WTC11 (cell line): Measurements from ENCODE around the gene DEDD2. TPM values are rescaled to one million over a fixed set of nuclear protein-coding genes. Genes with fewer than 3 reads are reported as not detected.

Experiments used
- ATAC-seq: fragments of 200-7000 bp; cut with Tn5 transposase; 2 replicates; pipeline ENCODE4 v1.10.0; 2021; ENCODE audit warnings: mild to moderate bottlenecking, moderate library complexity
- CTCF ChIA-PET: fragments of 300-600 bp; sonication (Branson Sonifier 250); formaldehyde crosslinking; loops from one replicate; lab custom pipeline; 2021; ENCODE audit warnings: antibody characterized with exemption; lab: Charles Lee
- POLR2A ChIA-PET: fragments of 350-600 bp; sonication (Branson Sonifier 250); formaldehyde crosslinking; loops from one replicate; lab custom pipeline; 2021; ENCODE audit warnings: antibody characterized with exemption; lab: Charles Lee
- DNase-seq: peaks from one replicate; pipeline ENCODE4 v3.0.0; 2021; ENCODE audit warnings: low spot score
- H3K27ac Mint-ChIP-seq: 2 replicates; pipeline ENCODE4 v1.8.0; 2021; ENCODE audit warnings: mixed read lengths
- H3K27me3 Mint-ChIP-seq: 2 replicates; pipeline ENCODE4 v1.8.0; 2021; ENCODE audit warnings: low read depth, mild to moderate bottlenecking, moderate library complexity, mixed read lengths
- H3K36me3 Mint-ChIP-seq: 2 replicates; pipeline ENCODE4 v1.8.0; 2021; ENCODE audit warnings: mixed read lengths
- H3K4me1 Mint-ChIP-seq: 2 replicates; pipeline ENCODE4 v1.8.0; 2022; ENCODE audit warnings: mixed read lengths
- H3K4me3 Mint-ChIP-seq: 2 replicates; pipeline ENCODE4 v1.8.0; 2021; ENCODE audit warnings: mild to moderate bottlenecking, moderate library complexity, mixed read lengths
- H3K9me3 Mint-ChIP-seq: 2 replicates; pipeline ENCODE4 v1.8.0; 2021; ENCODE audit warnings: mixed read lengths
- CBFB ChIP-seq: sonication (generic); formaldehyde crosslinking; IDR thresholded peaks from 2 replicates; pipeline ENCODE4 v1.8.1; 2022; ENCODE audit warnings: mild to moderate bottlenecking, low read depth, missing genetic modification reagents
- CREM ChIP-seq: sonication (generic); formaldehyde crosslinking; IDR thresholded peaks from 2 replicates; pipeline ENCODE4 v1.8.1; 2022; ENCODE audit warnings: mild to moderate bottlenecking, missing genetic modification reagents, moderate library complexity
- E2F5 ChIP-seq: sonication (generic); formaldehyde crosslinking; IDR thresholded peaks from 2 replicates; pipeline ENCODE4 v1.8.1; 2022; ENCODE audit warnings: mild to moderate bottlenecking, moderate library complexity, missing genetic modification reagents
- ETV6 ChIP-seq: sonication (generic); formaldehyde crosslinking; IDR thresholded peaks from 2 replicates; pipeline ENCODE4 v1.8.1; 2022; ENCODE audit warnings: mild to moderate bottlenecking, missing genetic modification reagents
- GABPB1 ChIP-seq: sonication (generic); formaldehyde crosslinking; IDR thresholded peaks from 2 replicates; pipeline ENCODE4 v1.8.1; 2023; ENCODE audit warnings: mild to moderate bottlenecking, missing genetic modification reagents
- JUN ChIP-seq: sonication (generic); formaldehyde crosslinking; IDR thresholded peaks from 2 replicates; pipeline ENCODE4 v1.8.0; 2023; ENCODE audit warnings: mild to moderate bottlenecking, missing genetic modification reagents
- KAT7 ChIP-seq: sonication (generic); formaldehyde crosslinking; IDR thresholded peaks from 2 replicates; pipeline ENCODE4 v1.8.1; 2023; ENCODE audit warnings: missing genetic modification reagents, mild to moderate bottlenecking, borderline replicate concordance
- PRRX2 ChIP-seq: fragments of 250-450 bp; sonication (Bioruptor Pico); IDR thresholded peaks from 2 replicates; pipeline ENCODE4 v1.8.0; 2021; ENCODE audit warnings: mild to moderate bottlenecking
- SOX15 ChIP-seq: fragments of 250-450 bp; sonication (Bioruptor Pico); IDR thresholded peaks from 2 replicates; pipeline ENCODE4 v1.9.0; 2021; ENCODE audit warnings: mild to moderate bottlenecking
- TCF7 ChIP-seq: sonication (generic); formaldehyde crosslinking; IDR thresholded peaks from 2 replicates; pipeline ENCODE4 v1.8.0; 2022; ENCODE audit warnings: mild to moderate bottlenecking, low read depth, missing genetic modification reagents, moderate library complexity
- TEAD4 ChIP-seq: sonication (generic); formaldehyde crosslinking; IDR thresholded peaks from 2 replicates; pipeline ENCODE4 v1.8.0; 2022; ENCODE audit warnings: mild to moderate bottlenecking, missing genetic modification reagents
- TP53 ChIP-seq: sonication (generic); formaldehyde crosslinking; IDR thresholded peaks from 2 replicates; pipeline ENCODE4 v1.8.1; 2023; ENCODE audit warnings: mild to moderate bottlenecking, missing genetic modification reagents
- ZNF121 ChIP-seq: sonication (generic); formaldehyde crosslinking; IDR thresholded peaks from 2 replicates; pipeline ENCODE4 v1.8.0; 2023; ENCODE audit warnings: missing genetic modification reagents
- ZNF416 ChIP-seq: fragments of 250-450 bp; sonication (Bioruptor Pico); IDR thresholded peaks from 2 replicates; pipeline ENCODE4 v1.9.0; 2021; ENCODE audit warnings: mild to moderate bottlenecking, inconsistent platforms
- ZNF423 ChIP-seq: fragments of 250-450 bp; sonication (Bioruptor Pico); IDR thresholded peaks from 2 replicates; pipeline ENCODE4 v2.1.2; 2022; ENCODE audit warnings: mild to moderate bottlenecking, moderate library complexity
- ZNF532 ChIP-seq: fragments of 250-450 bp; sonication (Bioruptor Pico); IDR thresholded peaks from 2 replicates; pipeline ENCODE4 v1.9.0; 2021; ENCODE audit warnings: mild to moderate bottlenecking, borderline replicate concordance
- ZNF671 ChIP-seq: fragments of 250-450 bp; sonication (Bioruptor Pico); IDR thresholded peaks from 2 replicates; pipeline ENCODE4 v1.8.0; 2021; ENCODE audit warnings: mild to moderate bottlenecking
- total RNA-seq: library from RNA; stranded (reverse); gene quantifications from 3 replicates; pipeline ENCODE4 v1.2.3, GENCODE V29; 2021
- TF ChIP-seq, protein P1 (sequence below): sonication (generic); formaldehyde crosslinking; IDR thresholded peaks from 2 replicates; pipeline ENCODE4 v1.8.0; 2023; ENCODE audit warnings: missing genetic modification reagents
- TF ChIP-seq, protein P2 (sequence below): sonication (generic); formaldehyde crosslinking; IDR thresholded peaks from 2 replicates; pipeline ENCODE4 v1.8.0; 2022; ENCODE audit warnings: mild to moderate bottlenecking, missing genetic modification reagents
- TF ChIP-seq, protein P3 (sequence below): sonication (generic); formaldehyde crosslinking; IDR thresholded peaks from 2 replicates; pipeline ENCODE4 v1.8.0; 2023; ENCODE audit warnings: mild to moderate bottlenecking, missing genetic modification reagents

Gene DEDD2
- total RNA-seq, 1 experiment from 2014 or later, result 37.7 TPM

- TF ChIP-seq E2F5 (CRISPR knock-in tag) (no peak), GABPB1 (CRISPR knock-in tag) (no peak)
- TF ChIP-seq, protein P1, sequence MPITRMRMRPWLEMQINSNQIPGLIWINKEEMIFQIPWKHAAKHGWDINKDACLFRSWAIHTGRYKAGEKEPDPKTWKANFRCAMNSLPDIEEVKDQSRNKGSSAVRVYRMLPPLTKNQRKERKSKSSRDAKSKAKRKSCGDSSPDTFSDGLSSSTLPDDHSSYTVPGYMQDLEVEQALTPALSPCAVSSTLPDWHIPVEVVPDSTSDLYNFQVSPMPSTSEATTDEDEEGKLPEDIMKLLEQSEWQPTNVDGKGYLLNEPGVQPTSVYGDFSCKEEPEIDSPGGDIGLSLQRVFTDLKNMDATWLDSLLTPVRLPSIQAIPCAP (CRISPR knock-in tag), result no peak
Measured at GRCh38 chr19:42198676-42199439, 18.6 kb downstream of the DEDD2 start (continued).

- TF ChIP-seq, protein P1 (CRISPR knock-in tag), result no peak
- TF ChIP-seq, protein P2, sequence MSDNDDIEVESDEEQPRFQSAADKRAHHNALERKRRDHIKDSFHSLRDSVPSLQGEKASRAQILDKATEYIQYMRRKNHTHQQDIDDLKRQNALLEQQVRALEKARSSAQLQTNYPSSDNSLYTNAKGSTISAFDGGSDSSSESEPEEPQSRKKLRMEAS (CRISPR knock-in tag), result no peak
- no peak for TF ChIP-seq JUN
- TF ChIP-seq SOX15 (CRISPR knock-in tag), result no peak
- TF ChIP-seq, protein P3, sequence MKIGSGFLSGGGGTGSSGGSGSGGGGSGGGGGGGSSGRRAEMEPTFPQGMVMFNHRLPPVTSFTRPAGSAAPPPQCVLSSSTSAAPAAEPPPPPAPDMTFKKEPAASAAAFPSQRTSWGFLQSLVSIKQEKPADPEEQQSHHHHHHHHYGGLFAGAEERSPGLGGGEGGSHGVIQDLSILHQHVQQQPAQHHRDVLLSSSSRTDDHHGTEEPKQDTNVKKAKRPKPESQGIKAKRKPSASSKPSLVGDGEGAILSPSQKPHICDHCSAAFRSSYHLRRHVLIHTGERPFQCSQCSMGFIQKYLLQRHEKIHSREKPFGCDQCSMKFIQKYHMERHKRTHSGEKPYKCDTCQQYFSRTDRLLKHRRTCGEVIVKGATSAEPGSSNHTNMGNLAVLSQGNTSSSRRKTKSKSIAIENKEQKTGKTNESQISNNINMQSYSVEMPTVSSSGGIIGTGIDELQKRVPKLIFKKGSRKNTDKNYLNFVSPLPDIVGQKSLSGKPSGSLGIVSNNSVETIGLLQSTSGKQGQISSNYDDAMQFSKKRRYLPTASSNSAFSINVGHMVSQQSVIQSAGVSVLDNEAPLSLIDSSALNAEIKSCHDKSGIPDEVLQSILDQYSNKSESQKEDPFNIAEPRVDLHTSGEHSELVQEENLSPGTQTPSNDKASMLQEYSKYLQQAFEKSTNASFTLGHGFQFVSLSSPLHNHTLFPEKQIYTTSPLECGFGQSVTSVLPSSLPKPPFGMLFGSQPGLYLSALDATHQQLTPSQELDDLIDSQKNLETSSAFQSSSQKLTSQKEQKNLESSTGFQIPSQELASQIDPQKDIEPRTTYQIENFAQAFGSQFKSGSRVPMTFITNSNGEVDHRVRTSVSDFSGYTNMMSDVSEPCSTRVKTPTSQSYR (CRISPR knock-in tag), result peak; percentile 91
- no peak for TF ChIP-seq ZNF416 (CRISPR knock-in tag)
- no peak for TF ChIP-seq KAT7
- no peak for TF ChIP-seq TCF7
- TF ChIP-seq ZNF121, result no peak
- TF ChIP-seq ZNF423 (CRISPR knock-in tag), result peak; percentile 75
- TF ChIP-seq TEAD4 (CRISPR knock-in tag), result no peak
- ChIA-PET POLR2A (no interaction called here), CTCF (interaction anchor here (0.6 to 1.6 kb wide), 7 partner anchors 49 to 223 kb away, joined by 3 to 8 read pairs (median 3); partner anchors contain the start of gene POU2F2)
- Mint-ChIP-seq H3K4me1 (peaks cover 31% of the 10 kb centered on the region), H3K27me3 (peaks cover 23% of the 10 kb centered on the region), H3K9me3 (peaks cover 13% of the 10 kb centered on the region), H3K36me3 (peaks cover 61% of the 10 kb centered on the region), H3K27ac (peak overlapping the region; percentile 79), H3K4me3 (peak overlapping the region; percentile 15)
- DNase-seq, result peak; percentile 23
- ATAC-seq, result peak; percentile 7; the same call in 1 of the 2 replicates
Measured at GRCh38 chr19:42197375-42197817, 20.1 kb downstream of the DEDD2 start.

GRCh38 chr19:42196011-42197001, 21.2 kb downstream of the DEDD2 start:
- H3K4me1 Mint-ChIP-seq, result peaks cover 31% of the 10 kb centered on the region
- DNase-seq (peak; percentile 49), ATAC-seq (peak; percentile 72)
- CTCF ChIA-PET, result interaction anchor here (1.6 kb wide), 1 partner anchor 87 kb away, joined by 5 read pairs; no protein-coding TSS in a partner anchor
- H3K4me3 Mint-ChIP-seq, result no peak overlapping the region
- H3K9me3 Mint-ChIP-seq, result peaks cover 13% of the 10 kb centered on the region
- peaks cover 52% of the 10 kb centered on the region for H3K36me3 Mint-ChIP-seq
- H3K27me3 Mint-ChIP-seq, result peaks cover 30% of the 10 kb centered on the region
- H3K27ac Mint-ChIP-seq, result peak overlapping the region; percentile 52
- POLR2A ChIA-PET, result no interaction called here
- peak; percentile 39; the same call in 1 of the 2 replicates for TF ChIP-seq ETV6
- TF ChIP-seq, protein P2 (CRISPR knock-in tag), result peak; percentile 95
- 0 out of 2 replicates have a peak, but pooled peaks have one; percentile 48 for TF ChIP-seq TP53 (CRISPR knock-in tag)
- TF ChIP-seq CREM, result no peak
- TF ChIP-seq ZNF532 (CRISPR knock-in tag), result 0 out of 2 replicates have a peak, but pooled peaks have one; percentile 51
- no peak for TF ChIP-seq ZNF671
- 0 out of 2 replicates have a peak, but pooled peaks have one; percentile 7 for TF ChIP-seq ZNF121
- TF ChIP-seq CBFB (CRISPR knock-in tag), result no peak
- TF ChIP-seq PRRX2, result no peak
